Stimulated activated CD4-positive, alpha-beta T cell treated with anti-CD3 and anti-CD28 coated beads, Interleukin-2, amount 100 ng/mL, for 4 hours (primary cell): ENCODE data around the gene KLK6.

Experiments
- DNase-seq: peaks from one replicate; pipeline ENCODE4 v3.0.0-alpha.2; 2020; ENCODE audit warnings: low read depth

The KLK6 gene

GRCh38 chr19:50910722-50911121 lies 58.7 kb downstream of the KLK6 start:
- no peak for DNase-seq

- DNase-seq, result no peak
Measured at GRCh38 chr19:50909240-50910070, 59.9 kb downstream of the KLK6 start.
